Activated T-cell treated with anti-CD3 and anti-CD28 coated beads, Interleukin-2, amount 50 U/mL, for 4 hours (primary cell): ENCODE measurements around the gene IFI30. TPM values are rescaled to one million over a fixed set of nuclear protein-coding genes. Genes with fewer than 3 reads are reported as not detected.
"Not testable (repeated sequence)": the region's sequence is repeated elsewhere in the genome, so short reads cannot be mapped to it uniquely, and the experiment has no call there.

Experiments
- ATAC-seq, 2 donors: fragments of 200-7000 bp; cut with Tn5 transposase; one replicate each; pipeline ENCODE4 v1.10.0; 2021
- DNase-seq: peaks from one replicate; pipeline ENCODE4 v3.0.0-alpha.2; 2020
- H3K27me3 Mint-ChIP-seq: one replicate; pipeline ENCODE4 v1.8.0; 2021; ENCODE audit warnings: low read depth, mixed read lengths
- H3K36me3 Mint-ChIP-seq: one replicate; pipeline ENCODE4 v1.8.0; 2022; ENCODE audit warnings: mixed read lengths; ENCODE audit not compliant: insufficient read depth
- H3K4me1 Mint-ChIP-seq: one replicate; pipeline ENCODE4 v1.8.0; 2021; ENCODE audit warnings: low read depth, mixed read lengths
- H3K4me3 Mint-ChIP-seq: one replicate; pipeline ENCODE4 v1.8.0; 2021; ENCODE audit warnings: mild to moderate bottlenecking, moderate library complexity, mixed read lengths
- H3K9me3 Mint-ChIP-seq: one replicate; pipeline ENCODE4 v1.8.0; 2021; ENCODE audit warnings: mixed read lengths
- total RNA-seq, 3 donors: library from RNA; stranded (reverse); gene quantifications; one replicate each; pipeline ENCODE4 v1.2.1, GENCODE V29; 2021

Gene IFI30
- total RNA-seq, 3 donors from 2014 or later: 13.6 to 36.7 (median 13.8) TPM

- Mint-ChIP-seq H3K4me1 (peaks cover 23% of the 10 kb centered on the region), H3K4me3 (peak overlapping the region; percentile 37), H3K27me3 (no peaks in the 10 kb centered on the region), H3K36me3 (peaks cover 7% of the 10 kb centered on the region), H3K9me3 (no peaks in the 10 kb centered on the region)
- no peak for DNase-seq
- ATAC-seq: no peak
Measured at GRCh38 chr19:18196511-18196845, 22.9 kb downstream of the IFI30 start.

GRCh38 chr19:18197306-18197705, 23.7 kb downstream of the IFI30 start:
- ATAC-seq (no peak), DNase-seq (no peak)
- Mint-ChIP-seq H3K36me3 (peaks cover 7% of the 10 kb centered on the region), H3K9me3 (no peaks in the 10 kb centered on the region), H3K27me3 (no peaks in the 10 kb centered on the region), H3K4me1 (peaks cover 22% of the 10 kb centered on the region), H3K4me3 (no peak overlapping the region)

- H3K4me3 Mint-ChIP-seq: no peak overlapping the region
- ATAC-seq (no peak), DNase-seq (no peak)
- no peaks in the 10 kb centered on the region for H3K9me3 Mint-ChIP-seq
- no peaks in the 10 kb centered on the region for H3K27me3 Mint-ChIP-seq
- H3K36me3 Mint-ChIP-seq: peaks cover 7% of the 10 kb centered on the region
- H3K4me1 Mint-ChIP-seq: peaks cover 22% of the 10 kb centered on the region
Measured at GRCh38 chr19:18197941-18198340, 24.3 kb downstream of the IFI30 start.

- no peak for DNase-seq
- no peaks in the 10 kb centered on the region for H3K27me3 Mint-ChIP-seq
- peaks cover 7% of the 10 kb centered on the region for H3K36me3 Mint-ChIP-seq
- H3K9me3 Mint-ChIP-seq: no peaks in the 10 kb centered on the region
- no peak for ATAC-seq
- H3K4me3 Mint-ChIP-seq: no peak overlapping the region
- H3K4me1 Mint-ChIP-seq: peaks cover 25% of the 10 kb centered on the region
Measured at GRCh38 chr19:18198374-18198773, 24.8 kb downstream of the IFI30 start.

GRCh38 chr19:18202397-18202777, 28.8 kb downstream of the IFI30 start:
- peak overlapping the region; percentile 66 for H3K4me3 Mint-ChIP-seq
- ATAC-seq (no peak), DNase-seq (no peak)
- peaks cover 7% of the 10 kb centered on the region for H3K36me3 Mint-ChIP-seq
- H3K27me3 Mint-ChIP-seq: no peaks in the 10 kb centered on the region
- no peaks in the 10 kb centered on the region for H3K9me3 Mint-ChIP-seq
- peaks cover 23% of the 10 kb centered on the region for H3K4me1 Mint-ChIP-seq

- H3K4me3 Mint-ChIP-seq: peak overlapping the region; percentile 90
- H3K4me1 Mint-ChIP-seq: peaks cover 23% of the 10 kb centered on the region
- peaks cover 7% of the 10 kb centered on the region for H3K36me3 Mint-ChIP-seq
- no peaks in the 10 kb centered on the region for H3K27me3 Mint-ChIP-seq
- no peak for DNase-seq
- no peaks in the 10 kb centered on the region for H3K9me3 Mint-ChIP-seq
- ATAC-seq: no peak
Measured at GRCh38 chr19:18202778-18203407, 29.3 kb downstream of the IFI30 start.

GRCh38 chr19:18203408-18203862, 29.8 kb downstream of the IFI30 start:
- H3K4me3 Mint-ChIP-seq: peak overlapping the region; percentile 90
- no peaks in the 10 kb centered on the region for H3K9me3 Mint-ChIP-seq
- ATAC-seq (peak; percentile 12 to 15), DNase-seq (no peak)
- H3K4me1 Mint-ChIP-seq: peaks cover 23% of the 10 kb centered on the region
- H3K27me3 Mint-ChIP-seq: peaks cover under 1% of the 10 kb centered on the region
- peaks cover 3% of the 10 kb centered on the region for H3K36me3 Mint-ChIP-seq

- peaks cover 5% of the 10 kb centered on the region for H3K27me3 Mint-ChIP-seq
- no peaks in the 10 kb centered on the region for H3K9me3 Mint-ChIP-seq
- H3K4me1 Mint-ChIP-seq: peaks cover 23% of the 10 kb centered on the region
- peak within 1 kb of the TSS; percentile 90 for H3K4me3 Mint-ChIP-seq
- H3K36me3 Mint-ChIP-seq: no peaks in the 10 kb centered on the region
- ATAC-seq: peak; percentile 91 to 93
- peak; percentile 99 for DNase-seq
Measured at GRCh38 chr19:18203863-18204393, 30.3 kb downstream of the IFI30 start, which contains the start of gene RAB3A. Gene RAB3A (minus strand): TSS chr19:18204042. CDS start chr19:18202740, 1,302 bp downstream.

GRCh38 chr19:18204394-18205199, 31.0 kb downstream of the IFI30 start:
- H3K4me3 Mint-ChIP-seq: peak overlapping the region; percentile 90
- H3K9me3 Mint-ChIP-seq: no peaks in the 10 kb centered on the region
- no peaks in the 10 kb centered on the region for H3K36me3 Mint-ChIP-seq
- ATAC-seq (peak in 1 of 2 donors; percentile 0), DNase-seq (peak; percentile 31)
- peaks cover 23% of the 10 kb centered on the region for H3K4me1 Mint-ChIP-seq
- peaks cover 5% of the 10 kb centered on the region for H3K27me3 Mint-ChIP-seq

GRCh38 chr19:18205200-18205892, 31.7 kb downstream of the IFI30 start:
- H3K4me1 Mint-ChIP-seq: peaks cover 23% of the 10 kb centered on the region
- H3K27me3 Mint-ChIP-seq: peaks cover 10% of the 10 kb centered on the region
- DNase-seq (peak; percentile 48), ATAC-seq (no peak)
- H3K9me3 Mint-ChIP-seq: no peaks in the 10 kb centered on the region
- peak overlapping the region; percentile 90 for H3K4me3 Mint-ChIP-seq
- no peaks in the 10 kb centered on the region for H3K36me3 Mint-ChIP-seq

- Mint-ChIP-seq H3K9me3 (no peaks in the 10 kb centered on the region), H3K27me3 (peaks cover 11% of the 10 kb centered on the region), H3K4me1 (peaks cover 23% of the 10 kb centered on the region), H3K4me3 (no peak overlapping the region), H3K36me3 (no peaks in the 10 kb centered on the region)
- no peak for DNase-seq
- ATAC-seq: no peak
Measured at GRCh38 chr19:18206018-18206417, 32.4 kb downstream of the IFI30 start.

GRCh38 chr19:18208098-18208951, 34.7 kb downstream of the IFI30 start:
- peaks cover 17% of the 10 kb centered on the region for H3K27me3 Mint-ChIP-seq
- H3K4me1 Mint-ChIP-seq: peaks cover 10% of the 10 kb centered on the region
- DNase-seq: peak; percentile 53
- no peaks in the 10 kb centered on the region for H3K9me3 Mint-ChIP-seq
- ATAC-seq: no peak
- H3K4me3 Mint-ChIP-seq: no peak overlapping the region
- no peaks in the 10 kb centered on the region for H3K36me3 Mint-ChIP-seq

GRCh38 chr19:18209912-18210311, 36.3 kb downstream of the IFI30 start:
- DNase-seq, H3K36me3 Mint-ChIP-seq, H3K9me3 Mint-ChIP-seq, H3K4me3 Mint-ChIP-seq, H3K4me1 Mint-ChIP-seq, ATAC-seq: not testable (repeated sequence)
- peaks cover 19% of the 10 kb centered on the region for H3K27me3 Mint-ChIP-seq
